Superior temporal gyrus (tissue), 1 donor: ENCODE data around the gene KCNJ18.
"Not testable (repeated sequence)": the region's sequence is repeated elsewhere in the genome, so short reads cannot be mapped to it uniquely, and the experiment has no call there.

Experiments
- DNase-seq: peaks from one replicate; pipeline ENCODE4 v3.0.0-alpha.2; 2016; ENCODE audit errors: extremely low spot score

KCNJ18 gene

GRCh38 chr17:21671437-21671836, 20.9 kb upstream of the KCNJ18 start:
- DNase-seq: not testable (repeated sequence)

- DNase-seq: not testable (repeated sequence)
These were observed 20.5 kb upstream of the KCNJ18 start for GRCh38 chr17:21671871-21672270.

GRCh38 chr17:21673451-21674241, 18.7 kb upstream of the KCNJ18 start:
- not testable (repeated sequence) for DNase-seq

GRCh38 chr17:21674242-21674731, 18.0 kb upstream of the KCNJ18 start:
- DNase-seq: no peak

GRCh38 chr17:21674891-21675738, 17.2 kb upstream of the KCNJ18 start:
- not testable (repeated sequence) for DNase-seq

- DNase-seq: not testable (repeated sequence)
These were observed 16.6 kb upstream of the KCNJ18 start for GRCh38 chr17:21675739-21676130.

GRCh38 chr17:21676281-21677111, 15.8 kb upstream of the KCNJ18 start:
- no peak for DNase-seq

- no peak for DNase-seq
These were observed 15.0 kb upstream of the KCNJ18 start for GRCh38 chr17:21677126-21677910.

GRCh38 chr17:21677911-21678310, 14.4 kb upstream of the KCNJ18 start:
- DNase-seq: no peak

GRCh38 chr17:21678393-21679081, 13.8 kb upstream of the KCNJ18 start:
- DNase-seq: no peak

- DNase-seq: no peak
These were observed 12.8 kb upstream of the KCNJ18 start for GRCh38 chr17:21679256-21680146.

GRCh38 chr17:21680366-21680765, 12.0 kb upstream of the KCNJ18 start:
- DNase-seq: no peak

- not testable (repeated sequence) for DNase-seq
These were observed 11.4 kb upstream of the KCNJ18 start for GRCh38 chr17:21680850-21681351.

GRCh38 chr17:21681576-21681975, 10.7 kb upstream of the KCNJ18 start:
- not testable (repeated sequence) for DNase-seq

GRCh38 chr17:21682130-21682529, 10.2 kb upstream of the KCNJ18 start:
- not testable (repeated sequence) for DNase-seq

- not testable (repeated sequence) for DNase-seq
These were observed 9.1 kb upstream of the KCNJ18 start for GRCh38 chr17:21683142-21683712.

- DNase-seq: not testable (repeated sequence)
These were observed 8.4 kb upstream of the KCNJ18 start for GRCh38 chr17:21683897-21684296.

GRCh38 chr17:21684384-21684783, 7.9 kb upstream of the KCNJ18 start:
- DNase-seq: not testable (repeated sequence)
